K562 (cell line): ENCODE results near the gene MYL4. TPM values are rescaled to one million over a fixed set of nuclear protein-coding genes. Genes with fewer than 3 reads are reported as not detected.

ENCODE experiments used
- ARID3B ChIP-seq: fragments of 250-450 bp; sonication (Bioruptor Pico); IDR thresholded peaks from 2 replicates; pipeline ENCODE4 v1.4.0; 2020; ENCODE audit warnings: borderline replicate concordance
- DPF2 ChIP-seq: fragments of 450-650 bp; IDR thresholded peaks from 2 replicates; pipeline ENCODE4 v1.6.1; 2016
- ILF3 ChIP-seq: fragments of 450-650 bp; IDR thresholded peaks from 2 replicates; pipeline ENCODE4 v1.6.1; 2018; ENCODE audit warnings: antibody characterized with exemption, mild to moderate bottlenecking, moderate library complexity, borderline replicate concordance
- NFE2 ChIP-seq: IDR thresholded peaks from 2 replicates; pipeline ENCODE4 v1.6.1; 2014; ENCODE audit warnings: antibody characterized with exemption, low read depth
- RBFOX2 ChIP-seq: fragments of 200-400 bp; formaldehyde crosslinking; IDR thresholded peaks from 2 replicates; pipeline ENCODE4 v1.6.1; 2017; ENCODE audit warnings: low read depth, mild to moderate bottlenecking, low read length, moderate library complexity
- SMAD2 ChIP-seq: fragments of 150-350 bp; IDR thresholded peaks from 2 replicates; pipeline ENCODE4 v1.6.1; 2014; ENCODE audit warnings: low read depth, mild to moderate bottlenecking, low read length
- SMARCE1 ChIP-seq: fragments of 450-650 bp; IDR thresholded peaks from 2 replicates; pipeline ENCODE4 v1.7.1; 2016; ENCODE audit warnings: mild to moderate bottlenecking
- SNRNP70 ChIP-seq: fragments of 200-400 bp; formaldehyde crosslinking; optimal IDR thresholded peaks from 2 replicates; pipeline ENCODE3; 2017; ENCODE audit warnings: low read depth, low read length
- SP1 ChIP-seq: sonication (generic); formaldehyde crosslinking; IDR thresholded peaks from 2 replicates; pipeline ENCODE4 v1.8.1; 2022; ENCODE audit warnings: mild to moderate bottlenecking, missing genetic modification reagents
- TAF15 ChIP-seq: fragments of 200-400 bp; formaldehyde crosslinking; IDR thresholded peaks from 2 replicates; pipeline ENCODE4 v1.6.1; 2017; ENCODE audit warnings: mild to moderate bottlenecking, low read depth, low read length, moderate library complexity
- TGIF2 ChIP-seq: sonication (generic); formaldehyde crosslinking; IDR thresholded peaks from 2 replicates; pipeline ENCODE4 v1.8.1; 2022; ENCODE audit warnings: mild to moderate bottlenecking, missing genetic modification reagents, moderate library complexity
- ZNF609 ChIP-seq: sonication (generic); formaldehyde crosslinking; IDR thresholded peaks from 2 replicates; pipeline ENCODE4 v1.8.1; 2023; ENCODE audit warnings: missing genetic modification reagents, mild to moderate bottlenecking, borderline replicate concordance
- polyA plus RNA-seq, 8 experiments: library from polyadenylated mRNA; depleted of rRNA in 4 of 8; stranded (reverse) in 5 of 8; unstranded in 3 of 8; fragments of >200 nt; fragmentation: Nextera tagmentation in 2 of 8; fragmentation: Illumina TruSeq in 1 of 8; extraction: Ambion mirVana in 2 of 8; extraction: Trizol in 1 of 8; gene quantifications; 2 replicates each; pipeline versions ENCODE4 v1.2.1 to v1.2.3, GENCODE V29; 2011 to 2014; ENCODE audit warnings: inconsistent platforms in 1 of 8, missing spikeins in 1 of 8
- total RNA-seq, 7 experiments: library from RNA; depleted of rRNA in 6 of 7; stranded (reverse); fragments of >200 nt in 6 of 7; fragmentation: Illumina TruSeq in 2 of 7; extraction: Trizol in 2 of 7; gene quantifications; 2 replicates each; pipeline versions ENCODE4 v1.2.1 to v1.2.3, GENCODE V29; 2011 to 2021; ENCODE audit warnings: low replicate concordance in 1 of 7

MYL4 gene
- total and polyA plus RNA-seq, 9 of the 15 experiments (the other 6 are each of a cell fraction or from before 2014, with no cell fraction given) = 117 to 423 (median 221) TPM

GRCh38 chr17:47257651-47258339 is 48.6 kb downstream of the MYL4 start (continued):
- TF ChIP-seq RBFOX2 (no peak), ILF3 (no peak), NFE2 (peak; percentile 83), SNRNP70 (no peak), TAF15 (no peak), ZNF609 (CRISPR knock-in tag) (no peak), SP1 (peak; percentile 28; the same call in 1 of the 2 replicates), SMAD2 (no peak), SMARCE1 (peak; percentile 83), DPF2 (peak; percentile 75), TGIF2 (no peak), ARID3B (CRISPR knock-in tag) (no peak)
